Chondrocyte (in vitro differentiated cells): ENCODE measurements around the gene GNG2. TPM values are rescaled to one million over a fixed set of nuclear protein-coding genes. Genes with fewer than 3 reads are reported as not detected.

Experiments
- DNase-seq: peaks from one replicate; pipeline ENCODE4 v3.0.0; 2021; ENCODE audit warnings: mixed read lengths, low spot score
- H3K27ac Mint-ChIP-seq: one replicate; pipeline ENCODE4 v1.8.0; 2021; ENCODE audit warnings: mild to moderate bottlenecking, moderate library complexity, mixed read lengths; ENCODE audit not compliant: unreplicated experiment
- H3K27me3 Mint-ChIP-seq: 2 replicates; pipeline ENCODE4 v1.8.0; 2021; ENCODE audit warnings: low read depth, mixed read lengths
- H3K36me3 Mint-ChIP-seq: 2 replicates; pipeline ENCODE4 v1.8.0; 2021; ENCODE audit warnings: low read depth, mixed read lengths
- H3K4me1 Mint-ChIP-seq: 2 replicates; pipeline ENCODE4 v1.8.0; 2021; ENCODE audit warnings: low read depth, mild to moderate bottlenecking, mixed read lengths
- H3K4me3 Mint-ChIP-seq: one replicate; pipeline ENCODE4 v1.8.0; 2021; ENCODE audit warnings: mild to moderate bottlenecking, moderate library complexity, mixed read lengths; ENCODE audit not compliant: unreplicated experiment
- H3K9me3 Mint-ChIP-seq: 2 replicates; pipeline ENCODE4 v1.8.0; 2021; ENCODE audit warnings: low read depth, mixed read lengths
- CTCF ChIP-seq: fragments of 200-600 bp; sonication (generic); IDR thresholded peaks from 2 replicates; pipeline ENCODE4 v1.5.0; 2021; ENCODE audit warnings: antibody characterized with exemption, mild to moderate bottlenecking, moderate library complexity
- long read RNA-seq: library from polyadenylated mRNA; stranded (forward); transcript quantifications from one replicate; pipeline ENCODE4 v2.0.0, GENCODE V29; 2021
- total RNA-seq: library from RNA; stranded (reverse); gene quantifications from 3 replicates; pipeline ENCODE4 v1.2.1, GENCODE V29; 2021

Gene GNG2
- total RNA-seq = 2.4 to 5.1 TPM (median 2.9 TPM) in 3 replicates
- long read RNA-seq, partial matches to known transcripts = 0 of 1 reads
- long read RNA-seq, other reads (novel, unspliced or antisense) = 0 of 1 reads

- no peaks in the 10 kb centered on the region for H3K27me3 Mint-ChIP-seq
- H3K27ac Mint-ChIP-seq = peak within 1 kb of the TSS; percentile 76
- H3K9me3 Mint-ChIP-seq = peaks cover 7% of the 10 kb centered on the region
- no peaks in the 10 kb centered on the region for H3K36me3 Mint-ChIP-seq
- H3K4me3 Mint-ChIP-seq = peak within 1 kb of the TSS; percentile 76
- peaks cover 22% of the 10 kb centered on the region for H3K4me1 Mint-ChIP-seq
- TF ChIP-seq CTCF = no peak
- no peak for DNase-seq
Measured at GRCh38 chr14:51860164-51860824, at the start of gene GNG2. Gene GNG2 (plus strand): TSS chr14:51860612. CDS start chr14:51950679, 90,067 bp downstream.

GRCh38 chr14:51811706-51812105 is 48.7 kb upstream of the GNG2 start:
- Mint-ChIP-seq H3K9me3 (peaks cover 9% of the 10 kb centered on the region), H3K27ac (no peak overlapping the region), H3K4me1 (no peaks in the 10 kb centered on the region), H3K36me3 (no peaks in the 10 kb centered on the region), H3K4me3 (no peak overlapping the region), H3K27me3 (no peaks in the 10 kb centered on the region)
- no peak for DNase-seq
- TF ChIP-seq CTCF = no peak

GRCh38 chr14:51816031-51816430 is 44.4 kb upstream of the GNG2 start:
- TF ChIP-seq CTCF = no peak
- Mint-ChIP-seq H3K36me3 (no peaks in the 10 kb centered on the region), H3K4me3 (no peak overlapping the region), H3K4me1 (no peaks in the 10 kb centered on the region), H3K27me3 (no peaks in the 10 kb centered on the region), H3K27ac (no peak overlapping the region), H3K9me3 (no peaks in the 10 kb centered on the region)
- no peak for DNase-seq

- DNase-seq = no peak
- H3K36me3 Mint-ChIP-seq = no peaks in the 10 kb centered on the region
- no peaks in the 10 kb centered on the region for H3K9me3 Mint-ChIP-seq
- H3K4me1 Mint-ChIP-seq = peaks cover 5% of the 10 kb centered on the region
- H3K27ac Mint-ChIP-seq = no peak overlapping the region
- no peak overlapping the region for H3K4me3 Mint-ChIP-seq
- H3K27me3 Mint-ChIP-seq = no peaks in the 10 kb centered on the region
- TF ChIP-seq CTCF = no peak
Measured at GRCh38 chr14:51817326-51817725, 43.1 kb upstream of the GNG2 start.

- H3K4me1 Mint-ChIP-seq = peaks cover 5% of the 10 kb centered on the region
- H3K27ac Mint-ChIP-seq = no peak overlapping the region
- H3K4me3 Mint-ChIP-seq = no peak overlapping the region
- DNase-seq = no peak
- no peaks in the 10 kb centered on the region for H3K9me3 Mint-ChIP-seq
- no peaks in the 10 kb centered on the region for H3K36me3 Mint-ChIP-seq
- no peak for TF ChIP-seq CTCF
- H3K27me3 Mint-ChIP-seq = no peaks in the 10 kb centered on the region
Measured at GRCh38 chr14:51818748-51819380, 41.5 kb upstream of the GNG2 start.
